HG03064 (cell line): ENCODE results near the gene CTDSP1.

Experiments used
- ATAC-seq: cut with Tn5 transposase; IDR thresholded peaks from one replicate; pipeline ENCODE4 v1.9.1; 2021; ENCODE audit warnings: low read depth; ENCODE audit not compliant: unreplicated experiment

The CTDSP1 gene

DNA sequence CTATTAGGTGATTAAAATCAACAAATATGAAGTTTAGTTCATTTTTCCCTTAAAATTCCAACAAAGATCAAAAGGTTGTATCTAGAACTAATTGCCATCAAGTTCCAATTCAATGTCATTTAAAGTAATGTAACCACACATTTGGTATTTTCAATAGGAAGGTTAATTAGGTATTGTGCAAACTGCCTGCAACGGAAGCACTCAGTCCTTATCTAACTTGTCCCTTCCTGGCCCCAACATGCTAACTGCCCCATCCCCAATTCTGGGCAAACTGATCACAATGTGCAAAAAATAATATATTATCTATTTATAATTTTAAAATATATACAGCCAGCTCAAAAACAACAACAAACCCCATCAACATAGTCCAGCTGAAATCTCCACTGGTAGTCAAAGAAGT, 52.4 kb downstream of the CTDSP1 start:
- ATAC-seq: no peak
